GM21515 (cell line): ENCODE results near the gene ATP1B1.
"Not testable (repeated sequence)": the region's sequence is repeated elsewhere in the genome, so short reads cannot be mapped to it uniquely, and the experiment has no call there.

Experiments used
- ATAC-seq: cut with Tn5 transposase; IDR thresholded peaks from one replicate; pipeline ENCODE4 v1.9.1; 2021; ENCODE audit not compliant: unreplicated experiment

ATP1B1 gene

DNA sequence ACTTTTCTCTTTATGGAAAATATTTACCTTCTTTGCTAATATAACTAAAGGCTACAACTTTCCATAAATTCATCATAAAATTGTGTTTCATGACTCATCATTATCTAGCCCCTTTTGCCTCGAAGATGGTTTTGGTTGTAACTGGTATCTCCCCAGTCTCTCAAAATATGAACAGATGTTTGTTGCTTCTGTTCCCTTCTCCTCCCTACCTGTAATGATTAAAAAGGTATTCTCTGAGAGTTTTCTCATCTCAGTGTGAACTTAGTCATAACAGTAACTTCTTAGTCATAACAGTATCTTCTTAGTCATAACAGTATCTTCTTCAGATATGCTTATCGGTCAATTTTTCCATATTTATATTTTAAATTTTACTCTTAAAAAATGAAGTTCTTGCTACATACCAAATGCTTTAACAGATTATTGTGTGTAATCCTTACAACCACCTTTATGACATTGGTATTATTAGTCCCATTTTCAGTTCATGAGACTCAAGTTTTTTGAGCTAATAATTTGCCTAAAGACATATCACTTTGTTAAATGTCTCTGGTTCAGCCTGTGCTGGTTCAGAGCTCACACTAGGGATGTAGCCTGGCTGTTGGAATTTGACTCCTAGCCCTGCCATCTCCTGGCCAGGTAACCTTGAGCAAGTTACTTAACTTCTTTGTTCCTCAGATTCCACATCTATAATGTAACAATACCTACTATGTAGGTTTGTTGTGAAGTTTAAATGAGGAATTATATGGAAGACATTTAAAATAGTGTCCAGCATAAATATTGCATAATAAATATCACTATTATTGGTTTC is 32.6 kb downstream of the ATP1B1 start:
- peak; percentile 87 for ATAC-seq

DNA sequence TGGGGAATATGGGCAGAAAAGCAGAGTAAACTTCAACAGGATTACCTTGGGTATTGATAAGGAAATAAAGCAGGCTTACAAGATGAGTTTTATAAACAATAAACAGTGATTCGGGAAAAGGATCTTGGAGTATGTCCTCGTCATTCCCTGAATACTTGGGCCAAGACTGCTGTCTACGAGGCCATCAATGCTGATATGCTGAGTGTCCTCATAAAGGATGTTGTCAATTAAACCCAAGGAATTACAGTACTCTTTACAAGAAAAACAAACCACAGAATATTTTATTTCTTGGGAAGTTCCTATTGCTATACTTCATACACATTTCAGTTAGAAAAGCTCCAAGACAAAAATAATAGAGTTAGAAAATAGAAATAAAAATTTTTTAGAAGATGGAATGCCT is 34.9 kb downstream of the ATP1B1 start:
- no peak for ATAC-seq

DNA sequence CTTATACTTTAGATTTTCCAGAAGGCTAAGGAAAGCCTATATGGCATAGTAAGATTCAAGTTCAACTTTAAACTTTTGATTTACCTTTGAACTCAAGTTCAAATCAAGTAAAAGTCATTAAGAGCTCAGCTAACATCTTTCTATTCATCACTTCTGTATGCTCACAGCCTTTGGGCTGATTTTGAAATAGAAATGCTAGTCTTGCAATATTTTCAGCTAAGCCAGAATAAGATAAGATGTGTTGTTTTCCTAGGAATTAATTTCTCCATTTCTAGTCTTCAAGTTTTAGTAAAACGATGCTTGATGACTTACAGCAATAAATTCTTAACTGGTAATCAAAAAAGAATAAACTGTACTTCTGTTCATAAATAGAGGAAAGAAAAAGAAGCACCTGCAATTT is 35.6 kb downstream of the ATP1B1 start:
- no peak for ATAC-seq

DNA sequence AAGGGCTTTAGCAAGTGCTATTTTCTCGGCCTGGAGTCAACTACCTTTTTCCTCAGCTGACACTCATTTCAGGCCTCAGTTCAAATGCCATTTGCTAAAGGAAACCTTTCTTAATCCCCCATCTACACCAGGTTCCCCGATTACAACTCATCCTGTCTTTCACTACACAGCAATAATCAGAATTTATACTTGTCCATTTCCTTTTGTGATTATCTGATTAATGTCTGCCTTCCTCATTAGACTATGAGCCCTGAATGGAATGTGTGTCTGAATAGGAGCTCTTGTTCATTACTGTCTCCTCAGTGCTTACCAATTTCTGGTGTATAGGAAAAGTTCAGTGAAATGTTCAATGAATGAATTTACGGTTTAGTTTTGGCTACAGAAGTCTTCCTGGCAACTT is 36.9 kb downstream of the ATP1B1 start:
- ATAC-seq, result no peak

DNA sequence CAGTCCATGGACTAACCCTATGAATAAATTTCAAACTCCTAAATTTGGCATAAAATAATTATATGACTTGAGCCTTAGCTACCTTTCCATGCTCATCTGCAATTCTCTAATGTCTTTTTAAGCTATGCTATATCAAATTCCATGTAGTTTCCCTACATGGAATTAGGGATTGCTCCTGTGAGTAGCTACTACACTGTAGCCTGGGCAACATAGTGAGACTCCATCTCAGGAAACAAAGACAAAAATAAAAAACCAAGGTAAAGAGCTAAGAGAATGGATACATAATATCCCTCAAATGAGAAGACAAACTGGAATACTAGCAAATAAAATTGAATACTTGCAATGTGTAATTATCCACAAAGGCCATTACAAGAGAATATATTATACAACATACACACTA is 37.5 kb downstream of the ATP1B1 start:
- no peak for ATAC-seq

DNA sequence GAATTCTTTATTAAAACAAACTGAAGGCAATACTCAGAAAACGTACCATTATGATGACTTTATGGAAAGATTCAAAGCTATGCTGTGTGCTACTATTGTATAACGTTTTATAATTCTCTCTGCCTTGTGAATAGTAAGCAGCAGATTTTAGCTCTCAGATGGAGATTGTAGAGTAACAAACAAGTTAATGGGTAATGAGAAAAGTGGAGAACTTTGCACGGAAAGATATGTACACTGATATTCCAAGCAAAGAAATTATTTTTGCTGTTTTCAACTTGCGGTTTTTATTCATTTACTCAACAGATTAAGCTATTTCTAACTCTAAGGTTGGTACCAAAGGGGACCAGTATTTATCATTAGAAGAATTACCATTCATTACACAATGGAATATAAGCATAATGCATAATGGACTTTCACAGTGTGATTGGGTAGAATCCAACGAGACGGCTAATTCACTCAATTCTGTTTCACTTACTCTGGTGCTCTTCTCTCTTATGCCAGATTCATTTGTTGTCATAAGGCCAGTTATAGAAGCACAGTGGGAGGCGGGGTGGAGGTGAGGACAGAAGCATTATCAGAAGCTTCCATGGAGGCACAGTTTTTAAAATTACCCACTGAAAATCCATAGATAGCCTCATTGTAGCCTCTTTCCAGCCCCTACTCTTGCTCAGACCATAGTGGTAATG is 38.6 kb downstream of the ATP1B1 start:
- no peak for ATAC-seq

DNA sequence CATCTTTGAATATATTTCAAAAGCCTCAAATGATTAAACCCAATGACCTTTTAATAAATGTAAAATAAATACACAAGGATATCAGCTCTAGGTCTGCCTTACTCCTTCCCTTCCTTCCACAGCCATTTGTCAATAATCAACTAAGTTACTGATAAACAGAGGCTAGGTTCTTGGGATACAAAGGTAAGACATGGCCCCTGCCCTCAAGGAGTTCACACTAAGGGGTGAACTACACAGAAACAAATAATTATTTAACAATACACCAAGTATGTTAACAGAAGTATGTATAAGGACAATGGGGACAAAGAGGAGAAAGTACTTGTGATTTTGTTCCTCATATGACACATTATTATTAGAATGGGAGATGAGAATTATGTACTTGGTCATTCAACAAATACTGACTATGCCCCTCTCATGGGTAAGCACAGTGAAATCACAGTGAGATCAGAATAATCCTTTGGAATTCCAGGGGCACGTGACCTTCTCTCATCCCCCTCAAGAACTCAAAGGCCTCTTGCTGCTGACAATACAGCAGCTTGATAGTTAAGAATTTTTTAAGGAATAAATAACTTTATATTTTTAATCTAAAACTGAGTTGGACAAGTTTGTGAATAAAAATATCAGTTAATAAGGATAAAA is 40.2 kb downstream of the ATP1B1 start:
- no peak for ATAC-seq

DNA sequence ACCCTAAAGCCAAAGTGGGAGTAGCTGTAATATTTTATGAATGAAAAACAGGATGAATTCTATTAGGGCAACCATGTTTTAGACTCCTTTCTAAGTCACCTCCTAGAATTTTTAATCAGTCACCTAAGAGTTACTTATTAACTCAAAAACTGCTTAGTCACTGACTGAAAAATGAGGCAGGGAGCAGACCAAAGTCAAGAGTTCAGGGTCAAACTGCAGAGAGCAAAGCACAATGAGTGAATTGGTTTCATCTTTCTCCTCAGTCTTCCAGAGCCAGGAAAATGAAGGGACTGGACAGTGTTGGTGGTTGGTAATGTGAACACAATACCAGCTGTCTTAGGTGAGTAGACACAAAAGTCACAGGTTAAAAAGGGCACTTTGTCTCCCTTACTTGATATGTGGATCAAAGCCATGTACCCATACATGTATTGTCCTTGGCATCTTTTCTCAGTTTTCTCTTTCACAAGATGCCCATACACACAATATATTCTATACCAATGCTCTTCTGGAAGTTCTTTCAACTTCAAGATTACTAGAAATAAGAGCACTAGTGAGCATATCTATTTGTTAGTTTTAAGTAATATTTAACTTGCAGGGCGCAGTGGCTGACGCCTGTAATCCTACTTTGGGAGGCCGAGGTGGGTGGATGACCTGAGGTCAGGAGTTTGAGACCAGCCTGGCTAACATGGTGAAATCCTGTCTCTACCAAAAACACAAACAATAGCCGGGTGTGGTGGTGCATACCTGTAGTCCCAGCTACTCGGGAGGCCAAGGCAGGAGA is 42.2 kb downstream of the ATP1B1 start:
- ATAC-seq, result no peak

DNA sequence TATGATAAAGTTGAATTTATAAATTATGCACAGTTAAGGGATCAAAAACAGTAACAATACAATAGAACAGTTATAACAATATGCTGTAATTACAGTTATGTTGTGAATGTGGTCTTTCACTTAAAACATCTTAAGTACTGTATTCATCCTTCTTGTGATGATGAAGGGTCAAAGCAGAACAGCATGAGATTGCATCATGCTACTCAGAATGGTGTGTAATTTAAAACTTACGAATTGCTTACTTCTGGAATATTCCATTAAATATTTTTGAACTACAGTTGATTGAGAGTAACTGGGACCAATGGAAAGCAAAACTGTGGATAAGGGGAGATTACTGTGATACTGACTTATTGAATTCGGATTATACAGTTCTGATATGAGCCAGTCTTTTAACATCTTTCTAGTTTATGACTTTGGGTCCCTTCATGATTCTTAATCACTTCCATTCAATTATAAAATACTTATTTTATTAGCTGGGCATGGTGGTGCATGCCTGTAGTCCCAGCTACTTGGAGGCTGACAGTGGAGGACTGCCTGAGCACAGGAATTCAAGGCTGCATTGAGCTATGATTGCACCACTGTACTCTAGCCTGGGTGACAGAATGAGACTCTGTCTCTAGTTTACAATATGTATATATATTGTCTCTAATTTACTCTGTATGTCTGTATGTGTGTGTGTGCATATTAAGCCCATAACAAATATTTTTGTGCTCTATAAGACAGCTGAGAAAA is 43.2 kb downstream of the ATP1B1 start:
- ATAC-seq, result no peak

DNA sequence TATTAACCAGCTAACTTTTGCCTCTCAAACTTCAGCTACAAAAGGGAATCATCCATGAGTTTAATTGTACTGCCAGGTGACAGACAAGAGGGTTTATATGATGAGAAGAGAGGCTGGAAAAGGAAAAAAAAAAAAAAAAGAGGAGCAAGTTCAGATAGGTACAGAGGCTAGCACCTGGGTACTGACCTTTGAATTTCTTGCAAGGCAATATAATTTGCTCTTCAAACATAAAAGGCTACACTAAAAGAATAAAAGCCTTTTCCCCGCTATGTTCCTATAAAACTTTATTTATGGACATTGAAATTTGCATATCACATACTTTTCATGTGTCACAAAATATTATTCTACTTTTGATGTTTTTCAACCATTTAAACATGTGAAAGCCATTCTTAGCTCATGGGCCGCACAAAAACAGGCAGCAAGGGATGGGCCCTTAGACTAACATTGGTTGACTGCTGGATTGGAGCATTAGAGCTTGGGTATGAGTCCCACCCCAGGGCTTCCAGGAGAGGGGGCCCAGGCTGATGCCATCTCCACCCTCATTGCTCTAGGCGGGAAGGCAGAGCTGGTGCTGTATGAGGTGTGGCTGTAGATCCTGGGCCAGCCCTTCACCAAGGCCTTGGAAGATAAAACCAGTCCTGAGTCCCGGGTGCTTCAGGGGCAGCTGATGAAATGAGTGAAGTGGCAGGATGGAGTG is 44.3 kb downstream of the ATP1B1 start:
- ATAC-seq, result no peak

DNA sequence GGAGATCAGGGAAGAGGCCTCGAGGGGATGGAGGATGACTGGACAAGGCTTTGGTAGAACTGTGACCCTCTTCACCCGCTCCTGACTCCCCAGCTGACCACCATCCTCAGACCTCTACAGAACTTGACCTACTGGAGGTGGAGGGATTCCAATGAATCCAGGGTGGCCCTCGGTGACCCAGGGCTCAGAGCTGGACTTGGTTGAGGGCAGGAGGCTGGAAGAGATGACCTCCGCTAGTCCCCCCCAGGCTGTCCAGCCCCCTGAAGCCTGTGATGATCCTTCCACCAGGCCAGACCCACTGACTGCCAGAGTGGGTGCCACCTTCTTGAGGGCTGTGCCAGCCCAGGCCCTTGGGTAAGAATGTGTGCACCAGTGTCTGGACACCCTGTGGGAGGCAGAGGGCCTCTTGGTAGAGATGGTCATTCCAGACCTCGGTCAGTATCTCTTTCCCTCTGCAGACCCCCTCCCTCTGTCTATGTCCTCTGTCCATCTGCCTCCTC is 44.9 kb downstream of the ATP1B1 start:
- no peak for ATAC-seq

DNA sequence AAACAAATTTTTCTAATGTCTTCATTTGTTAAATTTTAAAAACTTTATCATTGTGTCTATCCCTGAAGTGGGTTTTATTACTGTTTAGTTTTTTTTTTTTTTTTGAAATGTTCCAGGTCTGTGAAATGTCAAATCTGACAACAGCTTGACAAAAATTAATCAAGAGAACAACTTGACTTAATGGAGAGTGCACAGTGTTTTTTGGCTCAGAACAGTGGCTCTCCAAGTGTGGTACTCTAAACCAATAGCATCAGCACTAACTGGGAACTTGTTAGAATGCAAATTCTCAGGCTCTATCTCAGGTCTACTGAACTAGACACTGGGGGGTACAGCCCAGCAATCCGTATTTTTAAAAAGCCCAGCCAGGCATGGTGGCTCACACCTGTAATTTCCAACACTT is 49.2 kb downstream of the ATP1B1 start:
- ATAC-seq, result no peak

DNA sequence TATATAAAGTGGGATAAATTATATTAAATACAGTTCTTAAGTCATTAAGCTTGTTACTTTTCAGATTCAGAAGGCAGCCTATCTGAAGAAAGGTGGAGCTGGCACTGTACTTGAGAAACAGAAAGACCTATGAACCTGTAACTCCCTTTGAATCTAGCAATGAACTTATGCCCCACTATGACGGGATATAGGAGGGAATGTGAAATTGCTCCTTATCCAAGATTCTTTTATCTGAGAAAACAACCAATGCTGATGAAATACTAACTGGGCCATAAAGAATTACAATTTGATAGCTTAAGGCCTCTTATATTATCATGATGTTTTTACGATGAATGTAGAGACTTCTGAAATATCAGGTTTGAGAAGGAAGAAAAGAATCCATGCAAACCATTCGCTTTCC is 50.1 kb downstream of the ATP1B1 start:
- ATAC-seq, result no peak

DNA sequence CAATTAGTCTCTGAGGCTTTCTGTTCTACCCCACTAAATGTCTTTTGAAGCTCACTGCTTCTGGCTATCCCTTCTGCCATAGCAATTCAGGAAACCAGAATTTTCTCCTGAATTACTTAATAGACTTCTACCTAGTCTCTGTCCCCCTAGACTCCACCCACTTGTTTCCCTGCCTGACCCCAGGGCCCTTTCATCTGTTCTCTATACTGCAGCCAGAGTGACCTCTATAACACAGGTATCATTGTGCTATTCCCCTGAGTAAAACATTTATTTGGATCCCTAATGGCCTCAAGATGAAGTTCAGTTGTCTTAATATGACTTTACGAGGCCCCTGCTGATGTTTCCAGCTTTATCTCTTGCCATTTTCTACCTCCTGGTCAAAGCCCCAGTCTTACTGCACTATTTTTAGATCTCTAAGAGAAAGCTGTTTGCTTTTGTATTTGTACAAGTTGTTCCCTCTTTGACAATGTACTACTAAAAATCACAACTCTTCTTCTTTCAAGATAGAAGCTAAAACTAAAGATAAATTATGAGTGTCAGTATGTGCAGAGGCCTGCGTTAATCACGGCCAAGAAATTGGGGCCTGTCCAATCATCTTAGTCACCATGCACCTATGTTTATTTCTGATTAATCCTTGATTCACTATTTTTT is 54.5 kb downstream of the ATP1B1 start:
- ATAC-seq, result no peak

DNA sequence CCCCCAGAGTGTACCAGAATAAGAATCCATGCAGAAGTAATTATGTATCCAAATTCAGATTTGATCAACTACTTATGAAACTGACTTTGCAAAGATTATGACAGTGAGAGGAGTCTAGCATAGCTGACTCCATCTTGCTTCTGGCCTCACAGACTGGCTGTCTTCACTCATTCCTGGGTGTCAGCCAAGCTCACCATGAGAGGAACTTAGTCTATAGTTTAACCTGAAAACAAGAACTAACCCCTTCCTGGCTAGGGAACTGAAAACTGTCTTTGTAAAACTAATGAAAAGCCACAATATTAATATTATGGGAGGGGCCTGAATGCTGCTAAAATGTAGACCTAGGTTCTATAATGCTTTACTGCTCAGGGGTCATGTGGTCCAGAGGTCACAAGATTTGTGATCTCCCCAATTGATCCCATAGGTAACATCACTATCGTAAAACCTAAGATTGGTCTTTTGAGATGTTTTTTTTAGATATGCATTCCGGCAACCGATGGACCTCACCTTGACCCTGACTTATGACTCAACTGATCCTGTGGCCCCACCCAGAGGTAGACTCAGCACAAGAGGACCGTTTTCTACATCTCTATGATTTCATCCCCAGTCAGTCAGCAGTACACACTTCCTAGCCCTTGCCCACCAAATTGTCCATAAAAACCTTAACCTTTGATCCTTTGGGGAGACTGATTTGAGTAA is 55.2 kb downstream of the ATP1B1 start:
- peak; percentile 87 for ATAC-seq

DNA sequence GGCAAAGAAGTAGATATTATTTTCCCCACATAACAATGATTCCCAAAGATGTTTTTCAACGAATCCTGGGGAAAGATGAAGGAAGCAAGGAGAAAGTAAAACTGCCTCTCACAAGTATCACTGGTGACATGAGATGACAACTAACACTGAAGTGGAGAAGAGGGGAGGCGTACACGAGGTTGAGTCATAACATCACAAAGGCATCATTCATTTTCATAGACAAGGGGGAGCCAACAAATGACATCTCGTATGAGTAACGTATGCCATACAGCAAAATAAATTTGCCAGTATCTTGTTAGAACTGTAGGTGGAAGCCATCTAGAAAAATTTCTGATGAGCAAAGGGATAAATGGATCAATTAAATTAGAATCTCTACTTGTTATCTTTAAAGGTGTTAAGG is 56.6 kb downstream of the ATP1B1 start:
- no peak for ATAC-seq

DNA sequence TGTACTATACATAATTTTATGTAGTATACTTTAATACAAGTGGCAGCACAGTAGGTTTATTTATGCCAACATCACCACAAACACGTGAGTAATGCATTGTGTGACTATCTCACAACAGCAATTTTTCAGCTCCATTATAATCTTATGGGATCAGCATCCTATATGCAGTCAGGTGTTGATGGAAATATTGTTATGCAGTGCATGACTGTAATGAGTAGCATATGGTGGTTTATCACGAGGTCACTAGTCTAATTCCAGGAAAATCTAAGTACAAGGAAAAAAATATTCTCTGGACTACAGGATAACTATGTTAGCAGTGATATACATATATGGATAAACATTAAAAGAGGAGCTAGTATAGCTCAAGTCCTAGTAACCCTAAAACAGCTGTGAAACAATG is 69.0 kb downstream of the ATP1B1 start:
- no peak for ATAC-seq

DNA sequence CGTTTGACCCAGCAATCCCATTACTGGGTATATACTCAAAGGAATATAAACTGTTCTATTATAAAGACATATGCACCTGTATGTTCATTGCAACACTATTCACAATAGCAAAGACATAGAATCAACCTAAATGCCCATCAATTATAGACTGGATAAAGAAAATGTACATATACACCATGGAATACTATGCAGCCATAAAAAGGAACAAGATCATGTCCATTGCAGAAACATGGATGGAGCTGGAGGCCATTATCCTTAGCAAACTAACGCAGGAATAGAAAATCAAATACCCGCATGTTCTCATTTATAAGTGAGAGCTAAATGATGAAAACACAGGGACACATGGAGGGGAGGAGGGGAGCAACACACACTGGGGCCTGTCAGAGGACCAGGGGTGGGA is 72.9 kb downstream of the ATP1B1 start:
- ATAC-seq, result not testable (repeated sequence)

DNA sequence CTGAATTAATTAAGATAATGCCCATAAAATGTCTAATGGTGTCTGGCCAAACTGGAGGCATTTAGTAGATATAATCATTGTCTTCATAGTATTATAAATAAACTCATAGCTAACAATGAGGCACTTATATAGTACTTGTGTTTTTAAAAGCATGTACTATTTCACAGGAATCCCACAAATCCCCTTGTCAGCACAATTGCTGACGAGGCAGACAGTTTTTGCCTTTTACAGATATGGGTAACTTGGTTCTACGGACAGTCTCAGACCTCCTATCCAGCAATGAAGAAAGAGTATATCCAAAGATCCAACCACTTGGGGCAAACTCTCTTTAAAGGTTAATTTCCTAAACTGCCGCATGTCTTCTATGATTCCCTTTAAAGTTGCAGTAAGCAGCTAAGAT is 73.7 kb downstream of the ATP1B1 start:
- ATAC-seq, result no peak
